NOMO-1 (cell line): ENCODE results near the gene TCF12.
"Not testable (repeated sequence)": the region's sequence is repeated elsewhere in the genome, so short reads cannot be mapped to it uniquely, and the experiment has no call there.

Experiments used
- DNase-seq, 2 experiments: peaks; one replicate each; lab custom pipeline; 2025; ENCODE audit not compliant: unreplicated experiment in 2 of 2; lab: John Stamatoyannopoulos, UW

Gene TCF12

GRCh38 chr15:57158589-57158988 lies 240.1 kb downstream of the TCF12 start:
- no peak for DNase-seq

GRCh38 chr15:57158997-57159668 lies 240.7 kb downstream of the TCF12 start:
- no peak for DNase-seq

GRCh38 chr15:57159767-57160166 lies 241.3 kb downstream of the TCF12 start:
- no peak for DNase-seq

DNA sequence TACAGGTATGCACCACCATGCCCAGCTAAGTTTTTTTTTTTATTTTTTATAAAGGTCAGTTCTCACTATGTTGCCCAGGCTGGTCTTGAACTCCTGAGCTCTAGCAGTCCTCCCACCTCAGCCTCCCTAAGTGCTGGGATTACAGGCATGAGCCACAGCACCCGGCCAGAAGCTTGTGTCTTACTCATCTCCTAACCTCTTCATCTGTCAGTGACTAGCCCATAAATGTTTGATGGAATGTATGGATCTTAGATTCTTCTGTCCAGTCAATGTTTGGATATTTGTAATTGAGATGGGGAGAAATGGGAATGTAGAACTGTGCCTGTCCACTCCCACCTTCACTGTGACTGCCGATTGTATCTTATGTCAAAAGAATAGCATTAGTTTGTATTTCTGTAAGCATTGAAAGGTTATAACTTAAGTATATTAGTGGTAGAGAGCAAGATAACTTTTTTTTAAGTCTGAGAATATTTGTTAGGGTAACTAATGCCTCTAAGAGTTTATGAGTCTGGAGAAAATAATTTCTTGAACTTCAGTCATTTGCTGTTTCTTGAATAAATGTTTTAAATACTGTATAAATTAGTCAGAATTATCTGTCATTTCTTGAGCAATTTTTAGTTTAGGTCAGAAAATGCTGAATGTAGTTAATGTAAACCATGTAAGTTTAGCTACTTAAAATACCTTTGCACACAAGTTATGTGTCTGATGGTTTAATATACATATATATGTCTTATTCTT lies 242.5 kb downstream of the TCF12 start:
- no peak for DNase-seq

DNA sequence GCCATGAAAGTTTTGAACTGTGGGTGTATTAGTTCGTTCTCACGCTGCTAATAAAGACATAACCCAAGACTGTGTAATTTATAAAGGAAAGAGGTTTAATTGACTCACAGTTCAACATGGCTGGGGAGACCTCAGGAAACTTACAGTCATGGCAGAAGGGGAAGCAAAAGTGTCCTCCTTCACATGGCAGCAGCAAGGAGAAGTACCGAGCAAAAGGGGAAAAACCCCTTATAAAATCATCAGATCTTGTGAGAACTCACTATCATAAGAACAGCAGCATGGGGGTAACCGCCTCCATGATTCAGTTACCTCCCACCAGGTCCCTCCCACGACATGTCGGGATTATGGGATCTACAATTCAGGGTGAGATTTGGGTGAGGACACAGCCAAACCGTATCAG lies 245.8 kb downstream of the TCF12 start:
- DNase-seq, result not testable (repeated sequence)

DNA sequence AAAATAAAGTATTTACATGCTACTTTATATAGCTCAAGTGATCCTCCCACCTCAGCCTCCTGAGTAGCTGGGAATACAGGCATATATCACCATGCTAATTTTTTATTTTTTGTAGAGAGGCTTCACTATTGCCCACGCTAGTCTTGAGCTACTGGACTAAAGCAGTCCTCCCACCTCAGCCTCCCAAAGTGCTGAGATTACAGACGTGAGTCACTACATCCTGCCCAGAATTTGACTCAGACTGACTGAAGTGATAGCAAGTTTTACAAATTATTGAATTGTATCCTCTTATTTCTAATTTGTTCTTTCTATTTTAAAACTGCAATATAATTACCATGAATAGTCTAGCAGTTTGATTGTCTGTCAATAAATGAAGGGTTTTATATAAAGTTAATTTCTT lies 247.5 kb downstream of the TCF12 start:
- DNase-seq, result no peak

DNA sequence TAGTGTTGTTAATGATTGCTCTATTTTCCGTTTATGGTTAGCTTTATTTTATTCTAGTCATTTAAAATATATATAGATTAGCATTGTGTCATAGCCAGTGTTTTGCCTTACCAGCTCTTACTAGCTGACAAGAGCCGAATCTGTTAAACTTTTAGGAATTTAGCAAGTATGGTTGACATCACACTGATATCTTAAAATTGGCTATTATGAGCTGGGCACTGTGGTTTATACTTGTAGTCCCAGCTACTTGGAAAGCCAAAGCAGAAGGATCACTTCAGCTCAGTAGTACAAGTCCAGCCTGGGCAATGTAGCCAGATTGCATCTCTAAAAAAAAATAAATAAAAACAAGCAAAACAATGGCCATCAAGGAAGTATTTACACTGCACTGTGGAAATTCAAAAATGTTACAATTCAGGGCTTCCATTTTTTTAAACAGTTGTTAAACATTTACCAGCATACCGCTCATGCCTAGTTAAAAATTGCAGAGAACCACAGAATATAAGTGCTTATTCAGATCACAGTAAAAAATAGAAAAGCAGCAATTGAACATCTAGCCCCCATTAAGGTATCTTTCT lies 249.5 kb downstream of the TCF12 start:
- no peak for DNase-seq

DNA sequence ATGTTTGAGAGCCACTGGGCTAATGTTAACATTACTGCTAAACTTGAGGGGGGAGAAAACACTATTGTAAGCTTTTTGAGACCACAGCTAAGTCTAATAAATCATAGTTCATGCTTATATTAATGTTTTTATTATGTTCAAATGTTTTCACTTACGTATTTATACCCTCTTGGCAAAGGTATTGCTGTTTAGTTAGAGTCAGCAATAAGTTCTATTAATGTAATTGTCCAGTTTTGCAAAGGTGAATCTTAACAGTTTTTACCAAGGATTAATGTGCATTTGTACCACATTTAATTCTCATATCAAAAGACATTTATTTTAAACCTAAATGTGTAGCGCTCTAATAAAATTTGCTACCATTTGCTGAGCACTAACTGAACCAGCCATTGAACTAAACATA lies 251.2 kb downstream of the TCF12 start:
- DNase-seq, result no peak

DNA sequence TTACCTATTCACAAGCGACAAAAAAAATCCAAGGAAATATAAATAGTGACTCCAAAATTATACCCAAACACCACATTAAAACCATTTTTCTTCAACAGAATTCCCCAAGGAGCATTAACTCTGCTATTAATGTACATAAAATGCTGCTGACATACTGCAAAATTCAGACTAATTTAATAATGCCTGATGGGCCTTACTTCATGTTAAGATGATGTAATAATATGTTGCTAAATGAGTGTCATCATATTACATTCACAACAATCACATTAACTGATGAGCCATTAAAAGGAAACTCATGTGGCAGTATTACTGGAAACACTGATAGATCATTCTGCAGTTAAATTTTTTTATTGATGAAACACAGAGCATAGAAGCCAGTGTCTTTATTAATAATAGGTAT lies 253.0 kb downstream of the TCF12 start:
- DNase-seq, result no peak

GRCh38 chr15:57172925-57173324 lies 254.5 kb downstream of the TCF12 start:
- DNase-seq, result no peak

DNA sequence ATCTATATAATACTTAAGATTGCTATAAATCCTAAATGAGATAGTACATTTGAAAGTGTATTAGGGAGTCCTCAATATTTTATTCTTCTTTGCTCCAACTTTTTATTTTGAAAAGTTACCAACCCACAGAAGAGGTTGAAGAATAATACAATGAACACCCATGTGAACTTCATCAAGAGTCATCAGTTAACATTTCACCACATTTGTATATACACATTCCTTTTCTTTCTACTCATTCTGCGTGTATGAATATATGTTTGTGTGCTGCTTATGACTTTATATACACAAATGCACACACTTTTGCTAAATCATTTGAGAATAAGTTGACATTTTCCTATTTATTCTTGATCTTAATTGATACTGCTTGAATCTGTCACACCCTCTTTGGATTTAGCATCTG lies 264.6 kb downstream of the TCF12 start:
- DNase-seq, result no peak

DNA sequence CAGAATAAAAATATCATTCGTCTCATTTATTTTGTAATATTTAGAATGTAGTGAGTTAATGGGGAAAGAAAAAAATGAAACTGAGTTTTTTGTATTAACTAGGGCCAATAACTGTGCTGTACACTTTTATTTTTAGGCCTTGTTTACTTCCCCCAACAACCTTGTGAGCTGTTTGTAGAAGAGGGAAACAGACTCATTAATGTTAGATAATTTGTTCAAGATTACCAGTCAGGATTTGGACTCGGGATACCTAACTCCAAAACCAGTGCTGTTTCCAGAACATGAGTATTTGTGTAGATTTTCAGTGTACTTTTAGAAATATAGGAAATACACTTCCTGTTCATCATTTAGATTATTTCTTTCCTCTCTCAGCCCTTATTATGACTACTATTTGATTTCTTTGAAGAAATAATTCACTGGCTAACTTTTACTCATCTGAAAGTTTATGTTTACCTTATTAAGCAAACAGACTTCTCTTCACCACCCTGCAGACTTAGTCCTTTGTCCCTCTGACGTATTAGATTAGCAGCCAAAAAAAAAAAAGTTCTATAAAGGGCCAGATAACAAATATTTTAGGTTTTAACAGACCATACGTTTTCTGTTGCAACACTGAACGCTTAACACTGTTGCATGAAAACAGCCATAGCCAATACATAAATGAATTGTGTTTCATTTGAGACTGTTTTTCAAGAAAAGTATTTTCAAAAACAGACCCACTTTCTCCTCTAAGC lies 265.3 kb downstream of the TCF12 start:
- DNase-seq, result no peak

DNA sequence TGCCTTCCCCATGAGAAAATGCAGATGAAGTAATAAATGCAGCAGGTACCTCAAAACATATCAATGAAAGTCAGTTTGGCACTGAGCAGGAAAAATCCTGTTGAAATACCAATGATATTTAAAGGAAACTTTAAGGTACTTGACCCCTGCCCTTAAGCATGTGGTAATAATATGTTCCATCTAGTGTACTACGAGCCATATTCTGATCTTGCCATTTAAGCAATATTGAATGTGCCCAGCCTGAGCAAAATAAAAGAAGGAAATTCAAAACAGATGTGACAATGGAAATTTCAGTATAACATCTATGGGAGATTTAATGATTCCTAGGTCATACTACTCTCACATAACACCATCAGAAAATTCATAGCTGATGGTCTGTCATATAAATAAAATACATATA lies 266.1 kb downstream of the TCF12 start:
- DNase-seq, result no peak

GRCh38 chr15:57185507-57186074 lies 267.1 kb downstream of the TCF12 start:
- no peak for DNase-seq

GRCh38 chr15:57189466-57189865 lies 271.0 kb downstream of the TCF12 start:
- no peak for DNase-seq

- no peak for DNase-seq
Observed at GRCh38 chr15:57190208-57190607, 271.8 kb downstream of the TCF12 start.

GRCh38 chr15:57193161-57193560 lies 274.7 kb downstream of the TCF12 start:
- no peak for DNase-seq

- no peak for DNase-seq
Observed at GRCh38 chr15:57195326-57195725, 276.9 kb downstream of the TCF12 start.

DNA sequence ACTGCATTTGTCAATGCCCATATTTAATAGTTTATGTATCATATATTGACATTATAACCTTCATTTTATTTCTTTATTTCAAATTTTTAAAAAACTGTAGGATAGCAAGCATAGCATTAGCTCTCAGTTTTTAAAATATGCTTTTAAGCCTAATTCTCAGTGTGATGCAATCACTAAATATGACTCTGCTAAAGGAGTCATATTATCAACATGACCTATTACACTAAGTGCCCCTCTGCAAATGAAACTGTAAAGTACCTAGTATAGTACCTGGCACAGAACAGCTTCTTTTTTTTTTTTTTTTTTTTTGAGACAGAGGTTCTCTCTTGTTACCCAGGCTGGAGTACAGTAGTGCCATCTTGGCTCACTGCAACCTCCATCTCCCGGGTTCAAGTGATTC lies 278.4 kb downstream of the TCF12 start:
- DNase-seq, result no peak

DNA sequence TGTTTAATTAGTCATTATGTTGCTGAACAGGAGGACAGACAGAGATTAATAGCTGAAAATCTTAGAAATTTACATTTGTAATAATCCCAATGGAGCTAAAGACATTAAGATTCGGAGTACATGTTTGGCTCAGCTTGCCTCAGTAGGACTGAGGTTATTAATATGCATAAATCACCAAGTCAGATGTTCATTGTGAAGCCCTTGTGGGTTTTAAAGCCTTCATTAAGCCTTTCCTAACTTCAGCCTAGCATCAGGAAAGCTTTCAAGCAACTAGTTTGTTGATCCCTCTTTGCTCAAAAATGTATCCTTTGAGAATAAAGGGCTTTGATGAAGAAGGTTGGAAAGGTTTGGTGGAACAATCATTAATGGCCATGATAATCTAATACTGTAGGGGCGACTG lies 279.7 kb downstream of the TCF12 start:
- DNase-seq, result no peak

- DNase-seq, result no peak
Observed at GRCh38 chr15:57198654-57199291, 280.3 kb downstream of the TCF12 start.
